ENCODE data around the gene RNF121. TPM values are rescaled to one million over a fixed set of nuclear protein-coding genes. Genes with fewer than 3 reads are reported as not detected.

RNF121 gene
- total RNA-seq, 1 donor from 2014 or later: 45.2 TPM

DNA sequence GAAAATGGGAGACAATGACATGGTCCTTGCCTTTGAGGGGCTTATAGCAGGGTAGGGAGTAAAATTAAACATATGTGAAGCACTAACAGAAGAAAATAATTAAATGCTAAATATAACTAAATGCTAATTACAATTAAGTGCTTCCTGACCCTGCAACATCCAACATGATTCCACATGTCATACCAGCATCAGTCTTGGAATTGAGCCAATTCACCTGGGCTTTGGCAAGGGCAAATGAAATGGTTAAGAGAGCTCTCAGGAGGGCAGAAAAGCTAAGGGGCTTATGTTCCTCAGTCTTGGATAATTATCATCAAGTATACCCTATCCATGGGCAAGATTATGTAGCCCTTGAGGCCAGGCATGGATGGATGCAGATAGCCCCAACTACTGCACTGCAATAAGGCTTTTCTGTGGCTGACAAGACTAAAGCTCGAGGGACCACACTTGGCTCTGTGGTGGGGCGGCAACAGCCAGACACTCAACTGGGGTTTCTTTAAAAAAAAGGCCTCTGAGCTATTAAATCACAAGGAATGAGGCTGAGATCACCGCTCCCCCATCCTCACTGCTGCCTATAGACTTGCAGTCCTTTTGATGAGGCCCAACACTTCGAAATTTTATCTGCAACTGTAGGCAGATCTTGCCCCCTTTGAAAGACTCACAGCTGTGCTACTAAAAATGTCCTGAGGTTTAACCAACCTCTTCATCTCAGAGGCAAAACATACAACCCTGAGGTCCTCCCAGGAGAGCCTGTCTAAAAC lies 108.9 kb downstream of the RNF121 start:
- DNase-seq (ENCODE audit: low spot score): no peak

- DNase-seq (ENCODE audit: low spot score): peak; percentile 75
Measured at GRCh38 chr11:72038491-72038890, 109.6 kb downstream of the RNF121 start.

GRCh38 chr11:72039031-72039855 lies 110.4 kb downstream of the RNF121 start:
- no peak for DNase-seq (ENCODE audit: low spot score)

DNA sequence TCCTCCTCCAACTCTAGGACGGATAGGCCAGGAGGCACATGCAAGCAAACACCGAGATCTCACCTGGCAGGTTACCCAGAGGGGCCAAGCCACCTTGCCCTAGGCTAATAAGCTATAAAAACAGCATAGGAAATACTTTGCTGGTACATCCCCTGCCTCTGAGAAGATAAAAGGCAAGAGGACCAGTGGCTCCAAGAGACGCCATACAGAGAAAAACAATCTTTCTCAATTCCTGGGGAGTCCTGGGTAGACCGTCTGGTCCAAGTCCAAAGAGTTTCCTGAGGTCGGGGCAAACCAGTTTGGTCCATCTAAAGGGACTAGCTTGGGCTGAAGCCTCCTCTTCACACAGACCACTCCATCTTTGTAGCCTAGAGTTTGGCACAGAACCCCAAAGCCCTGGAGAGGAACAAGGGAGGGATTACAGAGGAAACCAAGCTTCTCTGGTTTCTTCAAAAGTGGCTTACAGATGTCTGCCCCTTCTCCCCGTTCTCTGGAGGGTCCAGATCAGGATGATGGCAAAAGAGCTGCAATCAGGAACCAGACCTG lies 111.1 kb downstream of the RNF121 start:
- peak; percentile 55 for DNase-seq (ENCODE audit: low spot score)

DNA sequence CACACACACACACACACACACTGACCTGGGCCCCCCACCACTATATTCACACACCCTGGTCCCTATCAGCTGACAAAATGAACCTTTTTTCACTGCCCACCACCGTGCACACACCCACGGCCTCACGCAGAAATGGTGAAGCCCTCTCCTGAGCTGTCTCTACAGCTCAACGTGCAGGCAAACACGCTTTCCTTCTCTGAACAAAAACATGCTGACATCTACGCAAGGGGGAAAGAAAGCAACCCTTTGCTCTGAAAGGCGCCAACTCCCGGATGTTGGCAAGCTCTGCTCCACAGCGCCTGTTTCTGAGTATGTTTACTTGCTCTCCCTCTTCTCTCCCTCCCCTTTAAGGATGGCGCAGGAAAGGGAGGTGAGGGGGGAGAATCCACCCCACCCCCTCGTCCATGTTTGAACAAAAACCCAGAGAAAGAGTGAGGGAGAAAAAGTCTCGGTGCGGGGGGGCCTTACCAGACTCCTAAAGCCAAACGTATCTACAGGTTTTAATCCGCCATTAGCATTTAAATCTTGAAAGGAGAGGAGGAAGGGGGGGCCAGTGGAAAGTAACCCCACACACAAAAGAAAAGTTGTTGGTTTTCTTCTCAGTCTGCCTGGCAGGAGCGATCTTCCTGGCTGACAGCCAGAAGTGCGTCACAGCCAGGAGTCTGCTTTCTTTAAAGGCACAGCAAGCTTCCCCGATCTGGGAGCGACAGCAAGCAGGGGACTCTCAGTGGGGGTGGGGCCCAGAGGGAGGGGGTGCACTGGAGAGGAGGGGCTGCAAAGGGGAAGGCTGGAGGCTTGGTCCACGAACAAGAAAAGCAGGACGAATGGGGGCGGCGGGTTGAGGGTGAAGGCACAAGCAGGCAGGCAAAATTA lies 111.9 kb downstream of the RNF121 start:
- peak; percentile 96 for DNase-seq (ENCODE audit: low spot score)

DNA sequence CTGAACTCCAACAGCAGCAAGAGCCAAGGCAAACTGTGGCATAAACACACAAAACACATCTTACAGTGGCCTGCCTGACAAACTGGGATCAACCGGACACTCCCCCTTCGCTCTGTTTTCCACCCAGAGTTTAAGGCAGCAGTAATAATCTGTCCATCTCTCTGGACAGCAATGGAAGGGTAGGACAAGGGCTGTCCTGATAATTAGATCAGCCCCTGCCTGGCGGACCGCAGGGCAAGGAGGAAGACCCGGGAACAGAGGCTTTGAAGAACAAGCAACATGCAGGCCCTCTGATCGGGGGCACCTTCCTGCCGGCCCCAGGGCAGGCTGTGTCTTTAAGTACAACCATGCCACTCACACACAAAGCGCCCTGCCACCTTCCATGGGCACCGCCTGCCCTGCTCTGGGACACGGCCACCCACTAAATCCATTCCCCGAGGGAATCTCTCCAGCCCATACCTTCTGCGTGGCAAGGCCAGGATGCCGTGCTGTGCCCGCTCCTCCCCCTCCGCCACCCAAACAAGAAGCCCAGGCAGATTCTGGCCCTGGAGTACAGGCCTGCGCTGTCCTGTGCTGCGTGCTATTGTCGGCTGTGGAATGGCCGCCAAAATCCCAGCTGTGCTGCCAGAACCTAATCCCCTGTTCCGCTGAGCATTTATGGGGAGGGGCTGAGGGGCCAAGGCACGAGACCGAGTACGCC lies 112.7 kb downstream of the RNF121 start:
- DNase-seq (ENCODE audit: low spot score): peak; percentile 81

- DNase-seq (ENCODE audit: low spot score): no peak
Measured at GRCh38 chr11:72042064-72042745, 113.4 kb downstream of the RNF121 start.

DNA sequence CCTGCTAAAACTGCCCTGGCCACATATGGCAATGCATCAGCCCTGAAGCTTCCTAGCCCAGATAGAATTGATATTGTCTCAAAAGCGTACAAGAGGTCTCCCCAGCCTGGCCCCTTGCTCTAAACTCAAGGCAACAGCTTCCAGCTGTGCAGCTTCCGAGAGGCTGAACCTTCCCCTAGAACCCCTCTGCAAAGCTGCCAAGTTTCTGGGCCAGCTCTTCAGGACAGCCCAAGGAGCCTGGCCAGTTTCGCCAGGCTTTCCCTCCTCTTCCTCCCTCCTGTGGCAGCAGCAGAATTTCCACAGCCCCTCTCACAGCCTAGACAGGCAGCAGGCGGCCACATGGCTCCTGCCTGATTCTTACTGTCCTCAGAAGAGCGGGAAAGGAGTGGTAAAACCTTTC lies 117.0 kb downstream of the RNF121 start:
- no peak for DNase-seq (ENCODE audit: low spot score)

Other genes with a start within 250 kb of the RNF121 start
- not detected for gene DEFB108B, start 95.8 kb upstream of the RNF121 start, total RNA-seq
- gene DEFB131B, start 50.6 kb upstream of the RNF121 start, total RNA-seq: not detected
- 16.6 TPM for gene XNDC1N, start 452 bp upstream of the RNF121 start, total RNA-seq
- gene IL18BP, start 69.9 kb downstream of the RNF121 start, total RNA-seq: 13.1 TPM
- 264 TPM for gene NUMA1, start 151.5 kb downstream of the RNF121 start, total RNA-seq
- 22.4 TPM for gene LRRC51, start 151.8 kb downstream of the RNF121 start, total RNA-seq
- gene LAMTOR1, start 174.3 kb downstream of the RNF121 start, total RNA-seq: 92.2 TPM
- gene TOMT, start 176.9 kb downstream of the RNF121 start, total RNA-seq: not detected
- 43.6 TPM for gene ANAPC15, start 183.6 kb downstream of the RNF121 start, total RNA-seq
- gene FOLR3, start 206.7 kb downstream of the RNF121 start, total RNA-seq: not detected